ENCODE data around the gene RPL28.
A peak's percentile ranks its signal among the peaks of the same experiment; 100 is the strongest.

The RPL28 gene
- 241 to 324 (median 253) reads per million in 4 experiments for total RNA-seq

GRCh38 chr19:55385724-55386492 is at the start of gene RPL28:
Gene RPL28, plus strand, starts transcription at chr19:55385932. Its CDS starts 426 bp downstream, at chr19:55386358.
- DNase-seq = peak; percentile 97

GRCh38 chr19:55336101-55336500 is 49.6 kb upstream of the RPL28 start:
- DNase-seq = no peak

- DNase-seq = peak; percentile 100
These were observed 46.4 kb upstream of the RPL28 start, which contains the start of gene KMT5C for GRCh38 chr19:55339105-55339888. Gene KMT5C, plus strand, starts transcription at chr19:55339876. Its CDS starts 2,061 bp downstream, at chr19:55341937.

- peak; percentile 35 for DNase-seq
These were observed 45.6 kb upstream of the RPL28 start for GRCh38 chr19:55339889-55340783.

GRCh38 chr19:55340784-55341147 is 45.0 kb upstream of the RPL28 start:
- no peak for DNase-seq

GRCh38 chr19:55341171-55341588 is 44.6 kb upstream of the RPL28 start:
- peak; percentile 33 for DNase-seq

- no peak for DNase-seq
These were observed 43.9 kb upstream of the RPL28 start for GRCh38 chr19:55341595-55342531.

GRCh38 chr19:55344444-55344843 is 41.3 kb upstream of the RPL28 start:
- DNase-seq = no peak

- no peak for DNase-seq
These were observed 40.5 kb upstream of the RPL28 start for GRCh38 chr19:55345101-55345817.

GRCh38 chr19:55345818-55346724 is 39.7 kb upstream of the RPL28 start:
- DNase-seq = no peak

- DNase-seq = no peak
These were observed 38.8 kb upstream of the RPL28 start for GRCh38 chr19:55346725-55347441.

GRCh38 chr19:55347442-55348009 is 38.2 kb upstream of the RPL28 start:
- no peak for DNase-seq

GRCh38 chr19:55348317-55349034 is 37.3 kb upstream of the RPL28 start:
- DNase-seq = no peak

- DNase-seq = no peak
These were observed 35.0 kb upstream of the RPL28 start for GRCh38 chr19:55350620-55351315.

- no peak for DNase-seq
These were observed 33.7 kb upstream of the RPL28 start for GRCh38 chr19:55352040-55352439.

GRCh38 chr19:55352549-55353145 is 33.1 kb upstream of the RPL28 start:
- no peak for DNase-seq

GRCh38 chr19:55353356-55353802 is 32.4 kb upstream of the RPL28 start:
- DNase-seq = no peak
